ENCODE measurements around the gene KCNE4. TPM values are rescaled to one million over a fixed set of nuclear protein-coding genes. Genes with fewer than 3 reads are reported as not detected.

Gene KCNE4
- total RNA-seq, 6 experiments from 2014 or later = 4.6 to 10.5 (median 5.0) TPM

DNA sequence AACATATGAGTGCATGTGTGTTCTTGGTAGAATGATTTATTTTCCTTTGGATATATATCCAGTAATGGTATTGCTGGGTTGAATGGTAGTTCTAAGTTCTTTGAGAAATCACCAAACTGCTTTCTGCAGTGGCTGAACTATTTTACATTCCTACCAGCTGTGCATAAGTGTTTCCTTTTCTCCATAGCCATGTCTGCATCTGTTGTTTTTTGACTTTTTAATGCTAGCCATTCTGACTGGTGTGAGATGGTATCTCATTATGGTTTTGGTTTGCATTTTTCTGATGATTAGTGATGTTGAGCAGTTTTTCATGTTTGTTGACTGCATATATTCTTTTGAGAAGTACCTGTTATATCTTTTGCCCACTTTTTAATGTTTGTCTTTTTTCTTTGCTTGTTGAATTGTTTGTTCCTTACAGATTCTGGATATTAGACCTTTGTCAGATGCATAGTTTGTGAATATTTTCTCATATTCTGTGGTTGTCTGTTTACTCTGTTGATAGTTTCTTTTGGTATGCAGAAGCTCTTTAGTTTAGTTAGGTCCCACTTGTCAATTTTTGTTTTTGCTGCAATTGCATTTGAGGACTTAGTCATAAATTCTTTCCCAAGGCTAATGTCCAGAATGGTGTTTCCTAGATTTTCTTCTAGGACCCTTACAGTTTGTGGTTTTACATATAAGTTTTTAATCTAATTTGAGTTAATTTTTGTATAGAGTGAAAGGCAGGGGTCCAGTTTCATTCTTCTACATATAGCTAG is 17.6 kb upstream of the KCNE4 start:
- H3K4me3 Mint-ChIP-seq = peak overlapping the region; percentile 51
- H3K27me3 Mint-ChIP-seq (ENCODE audit: insufficient read depth) = no peaks in the 10 kb centered on the region
- TF ChIP-seq, protein P1, sequence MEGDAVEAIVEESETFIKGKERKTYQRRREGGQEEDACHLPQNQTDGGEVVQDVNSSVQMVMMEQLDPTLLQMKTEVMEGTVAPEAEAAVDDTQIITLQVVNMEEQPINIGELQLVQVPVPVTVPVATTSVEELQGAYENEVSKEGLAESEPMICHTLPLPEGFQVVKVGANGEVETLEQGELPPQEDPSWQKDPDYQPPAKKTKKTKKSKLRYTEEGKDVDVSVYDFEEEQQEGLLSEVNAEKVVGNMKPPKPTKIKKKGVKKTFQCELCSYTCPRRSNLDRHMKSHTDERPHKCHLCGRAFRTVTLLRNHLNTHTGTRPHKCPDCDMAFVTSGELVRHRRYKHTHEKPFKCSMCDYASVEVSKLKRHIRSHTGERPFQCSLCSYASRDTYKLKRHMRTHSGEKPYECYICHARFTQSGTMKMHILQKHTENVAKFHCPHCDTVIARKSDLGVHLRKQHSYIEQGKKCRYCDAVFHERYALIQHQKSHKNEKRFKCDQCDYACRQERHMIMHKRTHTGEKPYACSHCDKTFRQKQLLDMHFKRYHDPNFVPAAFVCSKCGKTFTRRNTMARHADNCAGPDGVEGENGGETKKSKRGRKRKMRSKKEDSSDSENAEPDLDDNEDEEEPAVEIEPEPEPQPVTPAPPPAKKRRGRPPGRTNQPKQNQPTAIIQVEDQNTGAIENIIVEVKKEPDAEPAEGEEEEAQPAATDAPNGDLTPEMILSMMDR (IDR thresholded peaks at IDR 0.05) = no peak
- peaks cover 26% of the 10 kb centered on the region for H3K36me3 Mint-ChIP-seq (ENCODE audit: low read depth)
- peaks cover 51% of the 10 kb centered on the region for H3K4me1 Mint-ChIP-seq (ENCODE audit: low read depth)
- H3K27ac Mint-ChIP-seq = peak overlapping the region; percentile 24
- peak; percentile 63 for DNase-seq
- peaks cover 29% of the 10 kb centered on the region for H3K9me3 Mint-ChIP-seq

DNA sequence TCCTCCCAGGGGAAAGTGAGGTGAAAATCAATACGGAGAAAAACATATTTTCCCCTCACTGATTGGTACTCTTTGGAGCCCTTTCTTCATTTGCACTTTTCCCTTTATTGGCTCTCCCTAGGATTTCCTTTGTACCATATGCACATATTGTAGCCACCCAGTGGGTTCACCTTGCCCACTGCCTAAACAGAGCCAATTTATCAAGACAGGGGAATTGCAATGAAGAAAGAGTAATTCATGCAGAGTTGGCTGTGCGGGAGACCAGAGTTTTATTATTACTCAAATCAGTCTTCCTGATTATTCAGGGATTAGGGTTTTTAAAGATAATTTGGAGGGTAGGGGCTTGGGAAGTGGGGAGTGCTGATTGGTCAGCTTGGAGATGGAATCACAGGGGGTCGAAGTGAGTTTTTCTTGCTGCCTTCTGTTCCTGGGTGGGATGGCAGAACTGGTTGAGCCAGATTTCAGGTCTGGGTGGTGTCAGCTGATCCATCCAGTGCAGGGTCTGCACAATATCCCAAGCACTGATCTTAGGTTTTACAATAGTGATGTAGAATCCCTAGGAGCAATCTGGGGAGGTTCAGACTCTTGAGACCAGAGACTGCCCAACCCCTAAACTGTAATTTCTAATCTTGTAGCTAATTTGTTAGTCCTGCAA is 15.1 kb upstream of the KCNE4 start:
- Mint-ChIP-seq H3K4me1 (ENCODE audit: low read depth) (peaks cover 76% of the 10 kb centered on the region), H3K9me3 (peaks cover 24% of the 10 kb centered on the region), H3K4me3 (no peak overlapping the region), H3K27me3 (ENCODE audit: insufficient read depth) (no peaks in the 10 kb centered on the region), H3K36me3 (ENCODE audit: low read depth) (peaks cover 22% of the 10 kb centered on the region), H3K27ac (no peak overlapping the region)
- DNase-seq = no peak
- TF ChIP-seq, protein P1 (IDR thresholded peaks at IDR 0.05) = no peak

- H3K4me1 Mint-ChIP-seq (ENCODE audit: low read depth) = peaks cover 76% of the 10 kb centered on the region
- no peak overlapping the region for H3K27ac Mint-ChIP-seq
- no peak for DNase-seq
- H3K9me3 Mint-ChIP-seq = peaks cover 19% of the 10 kb centered on the region
- no peak overlapping the region for H3K4me3 Mint-ChIP-seq
- no peaks in the 10 kb centered on the region for H3K27me3 Mint-ChIP-seq (ENCODE audit: insufficient read depth)
- H3K36me3 Mint-ChIP-seq (ENCODE audit: low read depth) = peaks cover 17% of the 10 kb centered on the region
- TF ChIP-seq, protein P1 (IDR thresholded peaks at IDR 0.05) = no peak
These were observed 14.6 kb upstream of the KCNE4 start for GRCh38 chr2:223037445-223037800.

DNA sequence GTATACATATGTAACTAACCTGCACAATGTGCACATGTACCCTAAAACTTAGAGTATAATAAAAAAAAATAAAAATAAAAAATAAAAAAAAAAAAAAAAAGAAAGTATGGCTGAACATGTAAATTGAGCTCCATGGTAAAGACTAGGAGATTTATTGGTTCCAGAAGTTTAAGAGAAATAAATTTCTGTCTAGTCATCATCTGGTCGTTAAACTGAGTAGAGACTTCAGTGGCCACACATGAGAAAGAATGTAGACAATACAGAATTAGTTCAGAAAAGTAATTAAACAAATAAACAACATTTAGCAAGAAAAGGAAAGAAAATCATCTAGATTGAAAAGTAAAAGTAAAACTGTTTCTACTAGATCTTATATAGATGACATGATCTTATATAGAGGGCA is 12.4 kb upstream of the KCNE4 start:
- H3K36me3 Mint-ChIP-seq (ENCODE audit: low read depth) = no peaks in the 10 kb centered on the region; the same call in 1 of the 2 replicates
- TF ChIP-seq, protein P1 (IDR thresholded peaks at IDR 0.05) = no peak
- peaks cover 74% of the 10 kb centered on the region for H3K4me1 Mint-ChIP-seq (ENCODE audit: low read depth)
- H3K27me3 Mint-ChIP-seq (ENCODE audit: insufficient read depth) = no peaks in the 10 kb centered on the region
- peak overlapping the region; percentile 31 for H3K27ac Mint-ChIP-seq
- DNase-seq = no peak
- no peak overlapping the region for H3K4me3 Mint-ChIP-seq
- H3K9me3 Mint-ChIP-seq = no peaks in the 10 kb centered on the region

DNA sequence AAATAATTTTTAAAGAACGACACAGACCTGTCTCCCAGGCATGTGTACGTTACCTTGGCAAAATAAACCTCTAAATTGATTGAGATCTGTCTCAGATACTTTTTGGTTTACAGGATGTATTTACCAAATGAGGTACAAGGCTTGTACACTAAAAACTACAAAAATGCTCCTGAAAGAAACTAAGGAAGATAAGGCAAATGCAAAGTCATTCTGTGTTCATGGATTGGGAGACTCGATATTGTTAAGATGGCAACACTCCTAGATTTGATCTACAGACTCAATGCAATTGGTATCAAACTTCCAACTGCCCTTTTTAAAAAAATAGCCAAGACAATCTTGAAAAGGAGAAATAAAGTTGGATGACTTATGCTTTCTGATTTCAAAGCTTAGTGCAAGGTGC is 11.5 kb upstream of the KCNE4 start:
- TF ChIP-seq, protein P1 (IDR thresholded peaks at IDR 0.05) = no peak
- no peaks in the 10 kb centered on the region for H3K27me3 Mint-ChIP-seq (ENCODE audit: insufficient read depth)
- no peaks in the 10 kb centered on the region for H3K9me3 Mint-ChIP-seq
- peaks cover 72% of the 10 kb centered on the region for H3K4me1 Mint-ChIP-seq (ENCODE audit: low read depth)
- H3K4me3 Mint-ChIP-seq = no peak overlapping the region; the same call in 1 of the 2 replicates
- no peaks in the 10 kb centered on the region for H3K36me3 Mint-ChIP-seq (ENCODE audit: low read depth)
- no peak for DNase-seq
- peak overlapping the region; percentile 98 for H3K27ac Mint-ChIP-seq
